DMS 273 (cell line): ENCODE measurements around the gene GNB1.

Experiments
- DNase-seq: peaks from one replicate; lab custom pipeline; 2025; ENCODE audit not compliant: unreplicated experiment; lab: John Stamatoyannopoulos, UW

The GNB1 gene

GRCh38 chr1:1922956-1923833 is 32.3 kb upstream of the GNB1 start:
- DNase-seq, result peak; percentile 43

GRCh38 chr1:1922702-1922955 is 31.7 kb upstream of the GNB1 start:
- DNase-seq, result no peak

DNA sequence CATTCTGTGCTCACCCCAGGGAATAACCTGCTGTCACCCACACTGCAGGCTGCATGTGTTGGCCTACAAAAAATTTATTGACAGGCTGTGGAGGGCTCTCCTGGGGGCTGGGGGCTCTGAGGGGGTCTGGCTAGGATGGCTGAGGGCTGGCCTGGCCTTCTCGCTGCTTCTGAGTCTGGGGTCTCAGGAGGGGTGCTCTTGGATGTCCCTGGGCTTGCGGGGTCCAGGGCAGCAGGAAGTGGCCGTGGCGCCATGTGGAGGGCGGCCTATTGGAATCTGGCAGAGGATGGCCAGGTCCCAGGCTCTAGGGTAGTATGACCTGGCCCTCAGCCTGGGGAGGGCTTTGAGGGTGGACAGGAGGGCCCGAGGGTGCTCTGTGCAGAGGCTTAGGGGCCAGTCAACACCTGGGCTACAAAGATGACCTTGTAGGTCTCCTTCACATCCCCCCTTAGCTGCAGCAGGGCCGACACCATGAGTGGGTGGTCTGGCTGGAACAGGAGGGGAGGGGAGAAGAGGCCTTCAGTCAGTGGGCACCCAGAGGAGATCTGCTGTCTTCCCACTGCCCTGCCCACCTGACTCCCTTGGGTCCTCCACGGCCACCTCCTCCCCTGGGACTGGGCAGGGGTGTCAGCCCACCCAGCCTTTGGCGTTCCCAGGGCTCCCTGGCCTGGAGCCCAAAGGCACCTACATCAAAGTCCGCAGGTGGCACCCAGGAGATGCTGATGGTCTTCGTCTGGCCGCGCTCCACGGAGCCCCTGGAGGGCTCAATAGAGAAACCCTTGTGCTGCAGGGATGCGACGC is 31.2 kb upstream of the GNB1 start:
- DNase-seq, result no peak

- no peak for DNase-seq
Observed at GRCh38 chr1:1921459-1921862, 30.6 kb upstream of the GNB1 start.

- DNase-seq, result peak; percentile 68
Observed at GRCh38 chr1:1920608-1921458, 29.9 kb upstream of the GNB1 start.

- no peak for DNase-seq
Observed at GRCh38 chr1:1920057-1920607, 29.2 kb upstream of the GNB1 start.

GRCh38 chr1:1919304-1920056 is 28.6 kb upstream of the GNB1 start:
- peak; percentile 99 for DNase-seq

GRCh38 chr1:1918901-1919303 is 28.0 kb upstream of the GNB1 start, which contains the start of gene TMEM52:
Gene TMEM52, minus strand, starts transcription at chr1:1919279. Its CDS starts 14 bp downstream, at chr1:1919265.
- DNase-seq, result no peak

DNA sequence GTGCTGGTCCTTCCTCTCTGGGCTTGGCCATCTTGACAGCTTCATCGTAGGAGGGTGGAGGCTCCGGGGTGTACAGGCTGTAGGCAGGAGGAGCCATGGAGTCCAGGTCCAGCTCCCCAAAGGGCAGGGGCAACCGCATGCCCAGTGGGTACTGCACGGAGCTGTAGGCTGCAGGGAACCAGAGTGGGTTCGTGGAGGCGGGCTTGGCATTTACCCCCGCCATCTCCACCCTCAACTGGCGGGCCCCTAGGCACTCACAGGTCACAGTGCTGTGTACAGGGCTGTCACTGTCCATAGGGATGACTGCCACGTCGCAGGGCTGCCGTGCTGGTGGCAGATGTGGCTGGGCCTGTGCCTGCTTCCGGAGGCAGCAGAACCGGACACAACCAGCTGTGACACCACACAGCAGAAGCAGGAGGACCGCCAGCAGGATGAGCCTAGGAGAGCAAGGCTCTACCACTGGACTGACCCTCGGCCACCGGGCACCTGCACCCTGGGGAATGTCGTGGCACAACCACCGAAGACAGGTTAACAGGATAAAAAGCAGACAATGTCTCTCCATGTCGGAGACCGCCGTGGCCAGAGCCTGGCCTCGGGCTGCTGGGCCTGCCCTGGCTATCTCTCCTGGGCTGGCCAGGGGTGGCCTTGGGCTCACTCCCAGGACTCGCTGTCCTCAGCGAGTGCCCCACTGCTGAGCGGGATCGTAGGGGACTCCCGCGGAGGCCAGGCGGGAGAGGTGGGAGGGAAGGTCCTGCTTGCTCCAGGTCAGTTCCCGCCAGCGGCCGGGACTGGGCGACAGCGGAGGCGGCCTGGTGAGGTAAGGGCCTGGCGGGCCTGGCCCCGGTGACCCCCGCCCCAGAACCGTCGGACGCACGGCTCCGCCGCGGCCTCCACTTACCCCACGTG is 27.4 kb upstream of the GNB1 start:
- no peak for DNase-seq

- DNase-seq, result no peak
Observed at GRCh38 chr1:1917304-1917976, 26.6 kb upstream of the GNB1 start.

GRCh38 chr1:1916851-1917251 is 26.0 kb upstream of the GNB1 start:
- no peak for DNase-seq

DNA sequence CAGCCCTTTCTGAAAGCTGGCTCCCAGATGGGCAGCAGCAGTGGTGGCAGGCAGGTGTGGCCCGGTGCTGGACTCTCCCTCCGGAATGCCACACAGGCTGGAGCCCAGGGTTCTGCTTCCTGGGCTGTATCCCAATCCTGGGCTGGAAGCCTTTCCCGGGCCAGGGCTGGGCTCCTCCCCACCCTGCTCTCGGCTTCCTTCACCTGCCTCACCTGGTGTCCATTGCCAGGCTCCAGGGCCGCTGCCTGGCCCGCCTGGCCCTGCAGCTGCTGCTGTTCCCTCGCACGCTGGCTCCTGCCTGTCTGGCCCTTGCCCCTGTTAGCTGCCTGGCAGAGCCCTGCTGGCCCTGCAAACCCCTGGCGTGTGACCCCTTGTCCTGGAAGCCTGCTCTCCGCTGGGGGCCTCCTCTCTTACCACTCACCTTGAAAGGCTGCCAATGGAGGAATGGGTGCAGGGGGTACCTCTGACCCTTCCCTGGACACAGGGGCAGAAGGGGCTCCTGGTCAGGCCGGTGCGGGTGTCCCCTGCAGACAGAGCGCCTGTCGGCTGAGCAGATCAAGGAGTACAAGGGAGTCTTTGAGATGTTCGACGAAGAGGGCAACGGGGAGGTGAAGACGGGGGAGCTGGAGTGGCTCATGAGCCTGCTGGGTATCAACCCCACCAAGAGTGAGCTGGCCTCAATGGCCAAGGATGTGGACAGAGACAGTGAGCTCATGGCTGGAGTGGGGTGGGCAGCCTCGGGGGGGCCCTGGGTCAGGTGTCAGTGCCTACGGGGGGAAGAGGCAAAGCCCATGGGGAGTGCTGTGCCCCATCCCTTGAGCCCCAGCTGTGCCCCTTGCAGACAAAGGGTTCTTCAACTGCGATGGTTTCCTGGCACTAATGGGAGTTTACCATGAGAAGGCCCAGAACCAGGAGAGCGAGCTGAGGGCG is 25.3 kb upstream of the GNB1 start:
- DNase-seq, result no peak

GRCh38 chr1:1914971-1915692 is 24.2 kb upstream of the GNB1 start, which contains the start of gene CALML6:
Gene CALML6, plus strand, starts transcription at chr1:1915260. Its CDS starts 21 bp downstream, at chr1:1915281.
- DNase-seq, result no peak

DNA sequence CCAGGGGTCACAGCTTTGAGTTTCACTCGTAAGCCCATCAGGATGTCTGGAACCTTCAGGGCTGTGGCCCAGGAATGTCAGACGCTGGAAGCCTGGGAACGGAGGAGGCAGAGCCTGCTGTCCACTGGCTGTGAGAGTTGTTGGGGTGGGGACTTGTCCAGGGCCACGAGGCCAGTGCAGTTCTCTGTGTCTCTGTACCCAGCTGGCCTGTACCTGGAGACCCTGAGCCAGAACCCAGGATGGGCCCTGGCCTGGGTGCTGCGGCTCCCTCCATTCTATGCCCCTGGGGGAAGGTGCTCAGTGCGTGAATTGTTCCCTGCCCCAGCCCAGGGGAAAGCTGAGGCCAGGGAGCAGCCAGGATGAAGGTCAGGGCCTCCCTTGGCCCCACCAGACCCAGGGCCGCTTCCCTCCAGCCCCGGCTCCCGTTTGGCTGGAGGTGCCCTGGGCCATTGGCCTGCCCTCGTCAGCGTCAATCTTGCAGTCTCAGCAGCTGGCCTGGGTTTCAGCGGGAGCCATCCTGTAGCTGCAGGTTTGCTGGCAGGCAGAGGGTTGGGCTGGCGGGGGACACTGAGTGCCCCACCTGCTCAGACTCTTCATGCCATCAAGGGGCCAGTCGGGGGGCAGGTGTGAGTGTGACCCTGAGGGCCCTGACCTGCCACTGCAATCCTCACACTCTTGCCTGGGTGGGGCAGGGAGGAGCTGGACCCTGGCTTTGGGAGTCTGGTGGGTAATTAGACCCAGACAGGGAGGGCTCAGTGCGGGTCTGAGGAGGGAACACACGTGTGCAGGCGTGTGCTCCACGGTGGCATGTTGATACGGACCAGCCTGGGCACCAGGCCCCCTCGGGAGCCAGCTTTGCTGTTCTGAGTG is 23.4 kb upstream of the GNB1 start:
- DNase-seq, result peak; percentile 44

- DNase-seq, result no peak
Observed at GRCh38 chr1:1911350-1912041, 20.6 kb upstream of the GNB1 start.
